ENCODE data around the gene CFAP100.

The CFAP100 gene

GRCh38 chr3:126464997-126465396 is 70.3 kb downstream of the CFAP100 start:
- H3K36me3 ChIP-seq (ENCODE audit: insufficient read depth, low read length) = peaks cover 30% of the 10 kb centered on the region; the same call in 1 of the 2 replicates
- no peak overlapping the region for H3K27ac ChIP-seq (ENCODE audit: low read depth, low read length)
- H3K27me3 ChIP-seq (ENCODE audit: insufficient read depth, low read length) = no peaks in the 10 kb centered on the region
- H2AFZ ChIP-seq (ENCODE audit: low read length, unreplicated experiment) = no peak overlapping the region
- H3K79me2 ChIP-seq (ENCODE audit: control insufficient read depth, insufficient read depth, low read length, unreplicated experiment) = peaks cover 28% of the 10 kb centered on the region
- H3K4me1 ChIP-seq (ENCODE audit: control insufficient read depth, insufficient read depth, low read length, unreplicated experiment) = no peaks in the 10 kb centered on the region
- H3K4me3 ChIP-seq (ENCODE audit: low read depth, low read length) = no peak overlapping the region

GRCh38 chr3:126465928-126466544 is 71.3 kb downstream of the CFAP100 start:
- H3K79me2 ChIP-seq (ENCODE audit: control insufficient read depth, insufficient read depth, low read length, unreplicated experiment) = peaks cover 33% of the 10 kb centered on the region
- no peak overlapping the region for H3K4me3 ChIP-seq (ENCODE audit: low read depth, low read length)
- H3K27ac ChIP-seq (ENCODE audit: low read depth, low read length) = no peak overlapping the region
- H3K27me3 ChIP-seq (ENCODE audit: insufficient read depth, low read length) = no peaks in the 10 kb centered on the region
- no peaks in the 10 kb centered on the region for H3K4me1 ChIP-seq (ENCODE audit: control insufficient read depth, insufficient read depth, low read length, unreplicated experiment)
- H3K36me3 ChIP-seq (ENCODE audit: insufficient read depth, low read length) = peaks cover 34% of the 10 kb centered on the region
- H2AFZ ChIP-seq (ENCODE audit: low read length, unreplicated experiment) = no peak overlapping the region

GRCh38 chr3:126466886-126467610 is 72.3 kb downstream of the CFAP100 start:
- Histone ChIP-seq H3K4me1 (ENCODE audit: control insufficient read depth, insufficient read depth, low read length, unreplicated experiment) (peaks cover 4% of the 10 kb centered on the region), H3K4me3 (ENCODE audit: low read depth, low read length) (no peak overlapping the region), H3K27me3 (ENCODE audit: insufficient read depth, low read length) (no peaks in the 10 kb centered on the region), H3K79me2 (ENCODE audit: control insufficient read depth, insufficient read depth, low read length, unreplicated experiment) (peaks cover 42% of the 10 kb centered on the region), H2AFZ (ENCODE audit: low read length, unreplicated experiment) (no peak overlapping the region), H3K36me3 (ENCODE audit: insufficient read depth, low read length) (peaks cover 34% of the 10 kb centered on the region), H3K27ac (ENCODE audit: low read depth, low read length) (no peak overlapping the region)

- no peaks in the 10 kb centered on the region for H3K27me3 ChIP-seq (ENCODE audit: insufficient read depth, low read length)
- peaks cover 46% of the 10 kb centered on the region for H3K79me2 ChIP-seq (ENCODE audit: control insufficient read depth, insufficient read depth, low read length, unreplicated experiment)
- no peak overlapping the region for H3K4me3 ChIP-seq (ENCODE audit: low read depth, low read length)
- peaks cover 33% of the 10 kb centered on the region for H3K36me3 ChIP-seq (ENCODE audit: insufficient read depth, low read length)
- peaks cover 9% of the 10 kb centered on the region for H3K4me1 ChIP-seq (ENCODE audit: control insufficient read depth, insufficient read depth, low read length, unreplicated experiment)
- H3K27ac ChIP-seq (ENCODE audit: low read depth, low read length) = no peak overlapping the region
- no peak overlapping the region for H2AFZ ChIP-seq (ENCODE audit: low read length, unreplicated experiment)
Observed at GRCh38 chr3:126467611-126467955, 72.9 kb downstream of the CFAP100 start.

- Histone ChIP-seq H3K27me3 (ENCODE audit: insufficient read depth, low read length) (no peaks in the 10 kb centered on the region), H2AFZ (ENCODE audit: low read length, unreplicated experiment) (no peak overlapping the region), H3K27ac (ENCODE audit: low read depth, low read length) (no peak overlapping the region), H3K79me2 (ENCODE audit: control insufficient read depth, insufficient read depth, low read length, unreplicated experiment) (peaks cover 53% of the 10 kb centered on the region), H3K4me3 (ENCODE audit: low read depth, low read length) (no peak overlapping the region), H3K4me1 (ENCODE audit: control insufficient read depth, insufficient read depth, low read length, unreplicated experiment) (peaks cover 16% of the 10 kb centered on the region), H3K36me3 (ENCODE audit: insufficient read depth, low read length) (peaks cover 33% of the 10 kb centered on the region)
Observed at GRCh38 chr3:126468028-126468891, 73.6 kb downstream of the CFAP100 start.

GRCh38 chr3:126469479-126469878 is 74.8 kb downstream of the CFAP100 start:
- Histone ChIP-seq H3K4me3 (ENCODE audit: low read depth, low read length) (no peak overlapping the region), H3K36me3 (ENCODE audit: insufficient read depth, low read length) (peaks cover 33% of the 10 kb centered on the region), H3K79me2 (ENCODE audit: control insufficient read depth, insufficient read depth, low read length, unreplicated experiment) (peaks cover 64% of the 10 kb centered on the region), H3K4me1 (ENCODE audit: control insufficient read depth, insufficient read depth, low read length, unreplicated experiment) (peaks cover 26% of the 10 kb centered on the region), H3K27me3 (ENCODE audit: insufficient read depth, low read length) (no peaks in the 10 kb centered on the region), H3K27ac (ENCODE audit: low read depth, low read length) (no peak overlapping the region), H2AFZ (ENCODE audit: low read length, unreplicated experiment) (no peak overlapping the region)

- peak overlapping the region; percentile 98 for H3K4me3 ChIP-seq (ENCODE audit: low read depth, low read length)
- peaks cover 29% of the 10 kb centered on the region for H3K36me3 ChIP-seq (ENCODE audit: insufficient read depth, low read length)
Observed at GRCh38 chr3:126472277-126473006, 77.7 kb downstream of the CFAP100 start.

GRCh38 chr3:126473292-126474168 is 78.8 kb downstream of the CFAP100 start:
- Histone ChIP-seq H3K79me2 (ENCODE audit: control insufficient read depth, insufficient read depth, low read length, unreplicated experiment) (peaks cover 60% of the 10 kb centered on the region), H2AFZ (ENCODE audit: low read length, unreplicated experiment) (no peak overlapping the region), H3K27me3 (ENCODE audit: insufficient read depth, low read length) (no peaks in the 10 kb centered on the region), H3K36me3 (ENCODE audit: insufficient read depth, low read length) (peaks cover 29% of the 10 kb centered on the region), H3K4me3 (ENCODE audit: low read depth, low read length) (peak overlapping the region; percentile 98), H3K4me1 (ENCODE audit: control insufficient read depth, insufficient read depth, low read length, unreplicated experiment) (peaks cover 26% of the 10 kb centered on the region), H3K27ac (ENCODE audit: low read depth, low read length) (peak overlapping the region; percentile 31; the same call in 1 of the 2 replicates)

More at GRCh38 chr3:126472277-126473006, 77.7 kb downstream of the CFAP100 start:
- Histone ChIP-seq H2AFZ (ENCODE audit: low read length, unreplicated experiment) (no peak overlapping the region), H3K79me2 (ENCODE audit: control insufficient read depth, insufficient read depth, low read length, unreplicated experiment) (peaks cover 69% of the 10 kb centered on the region), H3K27me3 (ENCODE audit: insufficient read depth, low read length) (no peaks in the 10 kb centered on the region), H3K27ac (ENCODE audit: low read depth, low read length) (peak overlapping the region; percentile 50; the same call in 1 of the 2 replicates), H3K4me1 (ENCODE audit: control insufficient read depth, insufficient read depth, low read length, unreplicated experiment) (peaks cover 26% of the 10 kb centered on the region)

- Histone ChIP-seq H3K79me2 (ENCODE audit: control insufficient read depth, insufficient read depth, low read length, unreplicated experiment) (peaks cover 49% of the 10 kb centered on the region), H3K27ac (ENCODE audit: low read depth, low read length) (no peak overlapping the region), H2AFZ (ENCODE audit: low read length, unreplicated experiment) (peak overlapping the region; percentile 69), H3K4me1 (ENCODE audit: control insufficient read depth, insufficient read depth, low read length, unreplicated experiment) (peaks cover 26% of the 10 kb centered on the region), H3K4me3 (ENCODE audit: low read depth, low read length) (peak overlapping the region; percentile 98), H3K36me3 (ENCODE audit: insufficient read depth, low read length) (peaks cover 22% of the 10 kb centered on the region), H3K27me3 (ENCODE audit: insufficient read depth, low read length) (no peaks in the 10 kb centered on the region)
Observed at GRCh38 chr3:126474498-126475412, 80.0 kb downstream of the CFAP100 start.
